ENCODE data around the gene OR10R2. TPM values are rescaled to one million over a fixed set of nuclear protein-coding genes. Genes with fewer than 3 reads are reported as not detected.
"Not testable (repeated sequence)": the region's sequence is repeated elsewhere in the genome, so short reads cannot be mapped to it uniquely, and the experiment has no call there.

Gene OR10R2
- total RNA-seq (not detected), polyA plus RNA-seq (ENCODE audit: insufficient read depth, low read depth, low replicate concordance) (not detected)
- long read RNA-seq, donor 1: 0 reads
- long read RNA-seq, donor 2: 0 reads
- long read RNA-seq, donor 3: 0 reads
- long read RNA-seq, donor 4: 0 reads
- long read RNA-seq, donor 5: 0 reads
- long read RNA-seq, donor 6: 0 reads
- long read RNA-seq, donor 7: 0 reads
- long read RNA-seq, donor 8: 0 reads
- long read RNA-seq, donor 9: 0 reads
- long read RNA-seq, donor 10: 0 reads

- Histone ChIP-seq H3K36me3 (ENCODE audit: control insufficient read depth in 2 of 3, insufficient read depth in 3 of 3, low read length in 3 of 3) (no peaks in the 10 kb centered on the region), H3K9me3 (ENCODE audit: control insufficient read depth in 2 of 3, insufficient read depth in 1 of 3, low read length in 3 of 3) (peaks cover 0 to 2% (median 0%) of the 10 kb centered on the region in 3 donors), H3K4me1 (ENCODE audit: control insufficient read depth in 2 of 3, insufficient read depth in 2 of 3, low read depth in 1 of 3, low read length in 3 of 3) (no peaks in the 10 kb centered on the region), H3K4me3 (ENCODE audit: low read length in 3 of 3) (no peak within 1 kb of the TSS), H3K27ac (ENCODE audit: low read depth in 2 of 2, low read length in 2 of 2) (no peak within 1 kb of the TSS), H3K27me3 (ENCODE audit: control insufficient read depth, insufficient read depth, low read length) (no peaks in the 10 kb centered on the region), H3K9ac (ENCODE audit: low read length in 3 of 3) (no peak within 1 kb of the TSS)
- FAIRE-seq: no peak
- DNase-seq: no peak
- intact Hi-C loops (cut with DNase I): no loop called here
- TF ChIP-seq CTCF (IDR thresholded peaks at IDR 0.05; ENCODE audit: borderline replicate concordance, extremely low read depth, insufficient read depth): no peak
Observed at GRCh38 chr1:158471920-158472319, at the start of gene OR10R2. TSS of gene OR10R2 (plus strand) at chr1:158472220. CDS start at chr1:158472326, 106 bp downstream.

DNA sequence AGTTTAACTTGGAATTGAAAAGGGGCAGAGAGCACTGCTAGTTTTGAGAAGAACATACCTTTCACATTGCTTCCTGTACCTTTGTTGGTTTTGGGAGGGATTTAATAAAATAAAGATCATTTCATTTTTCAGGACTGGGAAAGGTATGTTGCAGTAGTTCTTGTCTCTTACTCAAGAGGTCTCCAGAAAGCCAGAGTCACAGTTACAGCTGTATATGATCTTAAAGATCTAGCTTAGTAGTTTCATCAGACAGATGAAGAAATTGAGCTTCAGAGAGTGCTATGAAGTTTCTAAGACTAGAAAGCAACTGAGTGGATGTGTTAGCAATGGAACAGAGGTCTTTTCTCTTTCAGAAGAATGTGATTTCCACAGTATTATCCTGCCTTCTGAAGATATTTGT lies 47.0 kb upstream of the OR10R2 start:
- Histone ChIP-seq H3K27me3 (ENCODE audit: control insufficient read depth, insufficient read depth, low read length) (no peaks in the 10 kb centered on the region), H3K36me3 (ENCODE audit: control insufficient read depth in 2 of 3, insufficient read depth in 3 of 3, low read length in 3 of 3) (no peaks in the 10 kb centered on the region), H3K4me1 (ENCODE audit: control insufficient read depth in 2 of 3, insufficient read depth in 2 of 3, low read depth in 1 of 3, low read length in 3 of 3) (no peaks in the 10 kb centered on the region), H3K27ac (ENCODE audit: low read depth in 2 of 2, low read length in 2 of 2) (no peak overlapping the region), H3K4me3 (ENCODE audit: low read length in 3 of 3) (no peak overlapping the region), H3K9me3 (ENCODE audit: control insufficient read depth in 2 of 3, insufficient read depth in 1 of 3, low read length in 3 of 3) (peaks cover 0 to 3% (median 0%) of the 10 kb centered on the region in 3 donors), H3K9ac (ENCODE audit: low read length in 3 of 3) (no peak overlapping the region)
- DNase-seq: no peak
- no peak for FAIRE-seq
- no peak for TF ChIP-seq CTCF (IDR thresholded peaks at IDR 0.05; ENCODE audit: borderline replicate concordance, extremely low read depth, insufficient read depth)
- intact Hi-C loops (cut with DNase I): no loop called here

DNA sequence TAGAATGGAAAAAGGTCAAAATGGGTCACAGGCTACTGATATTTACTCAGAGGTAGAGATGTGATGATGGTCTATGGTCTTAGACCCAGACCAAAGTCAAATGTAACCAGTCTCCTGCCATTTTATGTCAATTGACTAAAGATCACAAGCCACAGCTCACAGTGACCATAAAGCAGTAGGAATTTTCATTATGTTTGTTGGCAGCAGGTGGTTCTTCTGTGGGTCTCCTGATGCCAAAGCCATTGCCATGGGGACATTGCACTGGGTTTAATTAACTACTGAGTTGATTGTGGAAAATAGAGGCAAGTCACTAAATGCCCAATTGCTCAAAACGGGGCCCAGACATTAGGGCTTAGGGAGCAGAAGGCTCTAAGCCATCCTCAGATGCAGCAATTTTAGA lies 45.9 kb upstream of the OR10R2 start, which contains the start of gene OR10K2:
Gene OR10K2 (minus strand): TSS at position 101 of the 400 bp plus-strand sequence. CDS start 5,371 bp downstream, outside the sequence.
- H3K4me3 ChIP-seq (ENCODE audit: low read length in 3 of 3): no peak within 1 kb of the TSS
- H3K36me3 ChIP-seq (ENCODE audit: control insufficient read depth in 2 of 3, insufficient read depth in 3 of 3, low read length in 3 of 3): no peaks in the 10 kb centered on the region
- no peaks in the 10 kb centered on the region for H3K27me3 ChIP-seq (ENCODE audit: control insufficient read depth, insufficient read depth, low read length)
- H3K4me1 ChIP-seq (ENCODE audit: control insufficient read depth in 2 of 3, insufficient read depth in 2 of 3, low read depth in 1 of 3, low read length in 3 of 3): no peaks in the 10 kb centered on the region
- H3K27ac ChIP-seq (ENCODE audit: low read depth in 2 of 2, low read length in 2 of 2): no peak within 1 kb of the TSS
- TF ChIP-seq CTCF (IDR thresholded peaks at IDR 0.05; ENCODE audit: borderline replicate concordance, extremely low read depth, insufficient read depth): no peak
- DNase-seq: no peak
- FAIRE-seq: no peak
- no peak within 1 kb of the TSS for H3K9ac ChIP-seq (ENCODE audit: low read length in 3 of 3)
- peaks cover 0 to 3% (median 0%) of the 10 kb centered on the region in 3 donors for H3K9me3 ChIP-seq (ENCODE audit: control insufficient read depth in 2 of 3, insufficient read depth in 1 of 3, low read length in 3 of 3)
- intact Hi-C loops (cut with DNase I): no loop called here

DNA sequence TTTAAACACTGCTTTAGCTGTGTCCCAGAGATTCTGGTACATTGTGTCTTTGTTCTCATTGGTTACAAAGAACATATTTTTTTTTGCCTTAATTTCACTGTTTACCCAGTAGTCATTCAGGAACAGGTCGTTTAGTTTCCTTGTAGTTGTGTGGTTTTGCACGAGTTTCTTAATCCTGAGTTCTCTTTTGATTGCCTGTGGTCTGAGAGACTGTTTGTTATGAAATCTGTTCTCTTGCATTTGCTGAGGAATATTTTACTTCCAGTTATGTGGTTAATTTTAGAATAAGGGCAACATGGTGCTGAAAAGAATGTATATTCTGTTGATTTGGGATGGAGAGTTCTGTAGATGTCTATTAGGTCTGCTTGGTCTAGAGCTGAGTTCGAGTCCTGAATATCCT lies 41.9 kb upstream of the OR10R2 start:
- H3K27me3 ChIP-seq (ENCODE audit: control insufficient read depth, insufficient read depth, low read length); H3K4me1 ChIP-seq (ENCODE audit: control insufficient read depth in 2 of 3, insufficient read depth in 2 of 3, low read depth in 1 of 3, low read length in 3 of 3); H3K36me3 ChIP-seq (ENCODE audit: control insufficient read depth in 2 of 3, insufficient read depth in 3 of 3, low read length in 3 of 3); H3K9ac ChIP-seq (ENCODE audit: low read length in 3 of 3); DNase-seq; intact Hi-C loops (cut with DNase I); FAIRE-seq; H3K4me3 ChIP-seq (ENCODE audit: low read length in 3 of 3); H3K27ac ChIP-seq (ENCODE audit: low read depth in 2 of 2, low read length in 2 of 2); H3K9me3 ChIP-seq (ENCODE audit: control insufficient read depth in 2 of 3, insufficient read depth in 1 of 3, low read length in 3 of 3): not testable (repeated sequence)
